Spleen (tissue), 11 donors: ENCODE results near the gene KIF18B. TPM values are rescaled to one million over a fixed set of nuclear protein-coding genes. Genes with fewer than 3 reads are reported as not detected.

Experiments
- DNase-seq: peaks from one replicate; pipeline ENCODE4 v3.0.0-alpha.2; 2020
- H3K27ac ChIP-seq, 8 donors: fragments of 200-600 bp; sonication (generic) in 7 of 8; 1 replicate in 4 of 8; 2 replicates in 4 of 8; pipeline versions ENCODE4 v1.5.0 to v1.8.0; 2016 to 2021; ENCODE audit warnings: inconsistent platforms in 4 of 8, mild to moderate bottlenecking in 4 of 8, moderate library complexity in 1 of 8
- H3K27me3 ChIP-seq, 7 donors: fragments of 200-600 bp; sonication (generic) in 6 of 7; replicated peaks in 1 of 7; 1 replicate in 4 of 7; 2 replicates in 3 of 7; pipeline versions ENCODE4 v1.5.0 to v1.8.0; 2016 to 2021; ENCODE audit warnings: inconsistent platforms in 3 of 7, mild to moderate bottlenecking in 1 of 7
- H3K36me3 ChIP-seq, 6 donors: fragments of 200-600 bp; sonication (generic) in 5 of 6; 1 replicate in 4 of 6; 2 replicates in 2 of 6; pipeline versions ENCODE4 v1.5.0 to v1.8.0; 2016 to 2021; ENCODE audit warnings: inconsistent platforms in 2 of 6
- H3K4me1 ChIP-seq, 6 donors: fragments of 200-600 bp; sonication (generic) in 5 of 6; 1 replicate in 3 of 6; 2 replicates in 3 of 6; pipeline versions ENCODE4 v1.5.0 to v1.8.0; 2016 to 2021; ENCODE audit warnings: inconsistent platforms in 3 of 6
- H3K4me3 ChIP-seq, 8 donors: fragments of 200-600 bp; sonication (generic) in 7 of 8; 1 replicate in 4 of 8; 2 replicates in 4 of 8; pipeline versions ENCODE4 v1.5.0 to v1.8.0; 2016 to 2021; ENCODE audit warnings: inconsistent platforms in 4 of 8, mild to moderate bottlenecking in 4 of 8, moderate library complexity in 2 of 8
- H3K9me3 ChIP-seq, 8 donors: fragments of 200-600 bp; sonication (generic) in 7 of 8; 1 replicate in 4 of 8; 2 replicates in 4 of 8; pipeline versions ENCODE4 v1.5.0 to v1.8.0; 2016 to 2021; ENCODE audit warnings: inconsistent platforms in 4 of 8
- CTCF ChIP-seq, 11 experiments: fragments of 200-600 bp in 7 of 11; fragments of 450-650 bp in 4 of 11; sonication (generic) in 4 of 11; IDR thresholded peaks in 8 of 11; conservative IDR thresholded peaks in 3 of 11; 1 replicate in 7 of 11; 2 replicates in 4 of 11; pipeline versions ENCODE4 v1.4.0 to v1.8.0; 2016 to 2021; ENCODE audit warnings: antibody characterized with exemption in 11 of 11, inconsistent platforms in 4 of 11, mild to moderate bottlenecking in 1 of 11
- POLR2A ChIP-seq, 3 donors: fragments of 450-650 bp; IDR thresholded peaks; one replicate each; pipeline ENCODE4 v1.5.1; 2017; ENCODE audit warnings: antibody characterized with exemption in 3 of 3, mild to moderate bottlenecking in 1 of 3
- POLR2AphosphoS5 ChIP-seq, 3 donors: sonication (generic); formaldehyde crosslinking; IDR thresholded peaks; one replicate each; pipeline ENCODE4 v1.5.1; 2017; ENCODE audit warnings: antibody characterized with exemption in 3 of 3
- WGBS, 5 donors: extraction: QIAGEN DNeasy Blood & Tissue Kit in 3 of 5; methylation state at CpG; one replicate each; pipeline versions ENCODE4 v1.1.5 to v1.1.7; 2013 to 2018; 5-methylcytosine and 5-hydroxymethylcytosine counted together
- intact Hi-C: fragments of 100-400 bp; cut with DNase I; formaldehyde crosslinking; loops from one replicate; pipeline ENCODE4 v1.15.0; 2023; ENCODE audit warnings: low total_unique reads
- polyA plus RNA-seq, 3 donors: library from polyadenylated mRNA; stranded (reverse); fragments of 200-250 nt; gene quantifications; one replicate each; pipeline ENCODE4 v1.2.1, GENCODE V29; 2013
- total RNA-seq, 7 donors: library from RNA; depleted of rRNA in 3 of 7; stranded (reverse); fragments of >200 nt in 3 of 7; fragmentation: NEBNext Ultra II Directional in 4 of 7; extraction: Animal tissue kit (Norgen Biotek cat#: 25700) in 4 of 7; gene quantifications; one replicate each; pipeline versions ENCODE4 v1.1.0 to v1.2.1, GENCODE V29; 2016 to 2021
- donor health status: healthy with polysubstance abuse.
- donor health status: DM: no; HTN: no; CAD: no; lungs with moderate emphysema.
- donor health status: DM: no; HTN: no; CAD: no.
- donor health status: Bipolar disorder and iron deficiency.
- donor health status: healthy.
- donor health status: DM: no; HTN: no; CAD: no.
- donor health status: DM: yes; HTN: yes; CAD: no.

The KIF18B gene
- total and polyA plus RNA-seq, 10 donors, result 0.26 to 5.8 (median 1.9) TPM

- Histone ChIP-seq H3K27me3 (peaks cover 0 to 32% (median 0%) of the 10 kb centered on the region in 7 donors), H3K36me3 (peaks cover 0 to 26% (median 0%) of the 10 kb centered on the region in 6 donors), H3K4me3 (no peak overlapping the region), H3K9me3 (no peaks in the 10 kb centered on the region), H3K27ac (no peak overlapping the region), H3K4me1 (peaks cover 0 to 12% (median 6%) of the 10 kb centered on the region in 6 donors)
- intact Hi-C loops, result loop anchor here (5.0 kb wide), 1 partner anchor 99 kb away; no protein-coding TSS in a partner anchor
- DNase-seq, result peak; percentile 51
- no peak for TF ChIP-seq POLR2A (IDR thresholded peaks at IDR 0.05)
- no peak for TF ChIP-seq POLR2AphosphoS5 (IDR thresholded peaks at IDR 0.05)
- no peak for TF ChIP-seq CTCF (IDR thresholded peaks at IDR 0.05 in 8 of 11, conservative IDR thresholded peaks at IDR 0.05 in 3 of 11)
- WGBS, 5 donors, result 81 to 96% (median 83%) methylated on average over 7 to 19 of the region's 19 CpGs
Measured at GRCh38 chr17:44922746-44923470, 24.7 kb downstream of the KIF18B start.

GRCh38 chr17:44922136-44922535 is 25.4 kb downstream of the KIF18B start:
- 87 to 95% (median 92%) methylated on average over 6 of the region's 6 CpGs for WGBS, 5 donors
- H3K4me1 ChIP-seq, result peaks cover 0 to 18% (median 6%) of the 10 kb centered on the region in 6 donors
- no peak overlapping the region for H3K27ac ChIP-seq
- intact Hi-C loops, result loop anchor here (5.0 kb wide), 1 partner anchor 100 kb away; no protein-coding TSS in a partner anchor
- no peak for TF ChIP-seq POLR2AphosphoS5 (IDR thresholded peaks at IDR 0.05)
- TF ChIP-seq POLR2A (IDR thresholded peaks at IDR 0.05), result no peak
- no peak for TF ChIP-seq CTCF (IDR thresholded peaks at IDR 0.05 in 8 of 11, conservative IDR thresholded peaks at IDR 0.05 in 3 of 11)
- DNase-seq, result no peak
- H3K4me3 ChIP-seq, result no peak overlapping the region
- H3K36me3 ChIP-seq, result peaks cover 0 to 19% (median 0%) of the 10 kb centered on the region in 6 donors
- H3K27me3 ChIP-seq, result peaks cover 0 to 32% (median 0%) of the 10 kb centered on the region in 7 donors
- H3K9me3 ChIP-seq, result no peaks in the 10 kb centered on the region

GRCh38 chr17:44921122-44921882 is 26.3 kb downstream of the KIF18B start:
- H3K27ac ChIP-seq, result no peak overlapping the region
- no peak overlapping the region for H3K4me3 ChIP-seq
- peak; percentile 35 for DNase-seq
- WGBS, 5 donors, result 71 to 85% (median 82%) methylated on average over 11 of the region's 11 CpGs
- H3K9me3 ChIP-seq, result no peaks in the 10 kb centered on the region
- TF ChIP-seq CTCF (IDR thresholded peaks at IDR 0.05 in 8 of 11, conservative IDR thresholded peaks at IDR 0.05 in 3 of 11) (no peak), POLR2AphosphoS5 (IDR thresholded peaks at IDR 0.05) (no peak), POLR2A (IDR thresholded peaks at IDR 0.05) (no peak)
- H3K36me3 ChIP-seq, result peaks cover 0 to 10% (median 0%) of the 10 kb centered on the region in 6 donors
- intact Hi-C loops, result loop anchor here (5.0 kb wide), 1 partner anchor 101 kb away; no protein-coding TSS in a partner anchor
- H3K27me3 ChIP-seq, result peaks cover 0 to 32% (median 0%) of the 10 kb centered on the region in 7 donors
- H3K4me1 ChIP-seq, result peaks cover 0 to 25% (median 9%) of the 10 kb centered on the region in 6 donors
